HG02970 (cell line): ENCODE measurements around the gene LDB1.

Experiments
- ATAC-seq: cut with Tn5 transposase; IDR thresholded peaks from one replicate; pipeline ENCODE4 v1.9.1; 2021; ENCODE audit warnings: mild to moderate bottlenecking, moderate library complexity, moderate number of reproducible peaks; ENCODE audit not compliant: unreplicated experiment, low FRiP score

Gene LDB1

GRCh38 chr10:102113956-102114857 is 6.0 kb downstream of the LDB1 start:
- ATAC-seq, result no peak

GRCh38 chr10:102113261-102113955 is 6.8 kb downstream of the LDB1 start:
- no peak for ATAC-seq

GRCh38 chr10:102112210-102112817 is 7.9 kb downstream of the LDB1 start:
- no peak for ATAC-seq

- ATAC-seq, result no peak
Observed at GRCh38 chr10:102111276-102111675, 8.9 kb downstream of the LDB1 start.

- ATAC-seq, result no peak
Observed at GRCh38 chr10:102109166-102110116, 10.7 kb downstream of the LDB1 start.

- ATAC-seq, result no peak
Observed at GRCh38 chr10:102106998-102107397, 13.2 kb downstream of the LDB1 start.

- ATAC-seq, result no peak
Observed at GRCh38 chr10:102102421-102102820, 17.7 kb downstream of the LDB1 start.

GRCh38 chr10:102101152-102101551 is 19.0 kb downstream of the LDB1 start:
- no peak for ATAC-seq

- ATAC-seq, result no peak
Observed at GRCh38 chr10:102096449-102096848, 23.7 kb downstream of the LDB1 start.

GRCh38 chr10:102090772-102091171 is 29.4 kb downstream of the LDB1 start:
- ATAC-seq, result no peak

GRCh38 chr10:102086196-102086595 is 34.0 kb downstream of the LDB1 start:
- no peak for ATAC-seq

GRCh38 chr10:102085336-102085735 is 34.8 kb downstream of the LDB1 start:
- no peak for ATAC-seq

GRCh38 chr10:102083541-102083940 is 36.6 kb downstream of the LDB1 start:
- ATAC-seq, result no peak

- ATAC-seq, result no peak
Observed at GRCh38 chr10:102072673-102073527, 47.3 kb downstream of the LDB1 start.

GRCh38 chr10:102069071-102069470 is 51.1 kb downstream of the LDB1 start:
- ATAC-seq, result no peak

- ATAC-seq, result no peak
Observed at GRCh38 chr10:102068216-102068615, 52.0 kb downstream of the LDB1 start.

- no peak for ATAC-seq
Observed at GRCh38 chr10:102067091-102067916, 52.9 kb downstream of the LDB1 start.

- no peak for ATAC-seq
Observed at GRCh38 chr10:102066399-102067088, 53.6 kb downstream of the LDB1 start.
